PC-3 (cell line): ENCODE measurements around the gene TRPM2. TPM values are rescaled to one million over a fixed set of nuclear protein-coding genes. Genes with fewer than 3 reads are reported as not detected.

Experiments used
- ATAC-seq: fragments of 200-7000 bp; cut with Tn5 transposase; 2 replicates; pipeline ENCODE4 v1.9.1; 2020; ENCODE audit warnings: mild to moderate bottlenecking, moderate library complexity
- BruUV-seq: library from RNA; stranded (reverse); fragments of 400-500 nt; replicated peaks from 2 replicates; lab custom pipeline; 2021; lab: Mats Ljungman, UMichigan
- CTCF ChIA-PET: fragments of 300-600 bp; sonication (Branson Sonifier 250); formaldehyde crosslinking; loops from one replicate; lab custom pipeline; 2022; ENCODE audit warnings: antibody characterized with exemption; lab: Charles Lee
- POLR2A ChIA-PET: fragments of 300-600 bp; sonication (Branson Sonifier 250); formaldehyde crosslinking; loops from one replicate; lab custom pipeline; 2022; ENCODE audit warnings: antibody characterized with exemption; ENCODE audit not compliant: unreplicated experiment; lab: Charles Lee
- DNase-seq: peaks from one replicate; pipeline ENCODE4 v3.0.0-alpha.2; 2015
- H2AFZ ChIP-seq: fragments of 300-600 bp; sonication (generic); 2 replicates; pipeline ENCODE4 v1.6.0; 2016; ENCODE audit warnings: antibody characterized with exemption, low read length
- H3F3A ChIP-seq: fragments of 300-600 bp; sonication (generic); one replicate; pipeline ENCODE4 v1.6.0; 2017; ENCODE audit warnings: antibody characterized with exemption, low read length, control low read depth, mild to moderate bottlenecking; ENCODE audit not compliant: unreplicated experiment
- H3K27ac ChIP-seq: fragments of 300-600 bp; sonication (generic); 2 replicates; pipeline ENCODE4 v1.5.1; 2016; ENCODE audit warnings: mild to moderate bottlenecking, low read length
- H3K27me3 ChIP-seq: fragments of 300-600 bp; sonication (generic); 2 replicates; pipeline ENCODE4 v1.6.1; 2016; ENCODE audit warnings: low read length, mixed read lengths
- H3K36me3 ChIP-seq: fragments of 300-600 bp; sonication (generic); 2 replicates; pipeline ENCODE4 v1.6.1; 2016; ENCODE audit warnings: low read depth, mixed run types, low read length, mixed read lengths
- H3K4me1 ChIP-seq: fragments of 300-600 bp; sonication (generic); 2 replicates; pipeline ENCODE4 v1.5.1; 2016; ENCODE audit warnings: low read length; ENCODE audit not compliant: insufficient read depth
- H3K4me2 ChIP-seq: fragments of 300-600 bp; sonication (generic); 2 replicates; pipeline ENCODE4 v1.6.0; 2016; ENCODE audit warnings: low read length
- H3K4me3 ChIP-seq: fragments of 300-600 bp; sonication (generic); 2 replicates; pipeline ENCODE4 v1.5.1; 2016; ENCODE audit warnings: mild to moderate bottlenecking, low read length, mixed read lengths
- H3K79me2 ChIP-seq: fragments of 300-600 bp; sonication (generic); 2 replicates; pipeline ENCODE4 v1.6.1; 2017; ENCODE audit warnings: low read length, mixed read lengths
- H3K9ac ChIP-seq: fragments of 300-600 bp; sonication (generic); 2 replicates; pipeline ENCODE4 v1.6.0; 2016; ENCODE audit warnings: mild to moderate bottlenecking, low read length
- H3K9me2 ChIP-seq: fragments of 300-600 bp; sonication (generic); replicated peaks from 2 replicates; pipeline ENCODE4 v1.6.1; 2016; ENCODE audit warnings: mixed run types, low read length, mixed read lengths
- H3K9me3 ChIP-seq: fragments of 300-600 bp; sonication (generic); 2 replicates; pipeline ENCODE4 v1.6.1; 2016; ENCODE audit warnings: low read length, mixed read lengths
- H4K20me1 ChIP-seq: fragments of 300-600 bp; sonication (generic); 2 replicates; pipeline ENCODE4 v1.6.1; 2016; ENCODE audit warnings: low read length, mixed read lengths
- EZH2 ChIP-seq: fragments of 300-600 bp; sonication (generic); IDR thresholded peaks from one replicate; pipeline ENCODE4 v1.6.1; 2017; ENCODE audit warnings: antibody characterized with exemption, mild to moderate bottlenecking, low read length; ENCODE audit not compliant: unreplicated experiment
- EZH2phosphoT487 ChIP-seq: fragments of 300-600 bp; sonication (generic); IDR thresholded peaks from 2 replicates; pipeline ENCODE4 v1.6.1; 2018; ENCODE audit warnings: mild to moderate bottlenecking, antibody characterized with exemption, low read length, borderline replicate concordance
- intact Hi-C: fragments of 100-400 bp; cut with micrococcal nuclease; formaldehyde crosslinking; loops from 2 replicates; pipeline ENCODE4 v1.9.0; 2023
- total RNA-seq: library from RNA; depleted of rRNA; stranded (reverse); fragments of >200 nt; gene quantifications from 2 replicates; pipeline ENCODE4 v1.2.3, GENCODE V29; 2014
- TF ChIP-seq, protein P1 (sequence below): fragments of 300-600 bp; sonication (generic); conservative IDR thresholded peaks from 2 replicates; pipeline ENCODE4 v1.5.1; 2017; ENCODE audit warnings: antibody characterized with exemption, low read depth, mild to moderate bottlenecking, low read length

The TRPM2 gene
- total RNA-seq, 1 experiment from 2014 or later: 50.0 TPM

DNA sequence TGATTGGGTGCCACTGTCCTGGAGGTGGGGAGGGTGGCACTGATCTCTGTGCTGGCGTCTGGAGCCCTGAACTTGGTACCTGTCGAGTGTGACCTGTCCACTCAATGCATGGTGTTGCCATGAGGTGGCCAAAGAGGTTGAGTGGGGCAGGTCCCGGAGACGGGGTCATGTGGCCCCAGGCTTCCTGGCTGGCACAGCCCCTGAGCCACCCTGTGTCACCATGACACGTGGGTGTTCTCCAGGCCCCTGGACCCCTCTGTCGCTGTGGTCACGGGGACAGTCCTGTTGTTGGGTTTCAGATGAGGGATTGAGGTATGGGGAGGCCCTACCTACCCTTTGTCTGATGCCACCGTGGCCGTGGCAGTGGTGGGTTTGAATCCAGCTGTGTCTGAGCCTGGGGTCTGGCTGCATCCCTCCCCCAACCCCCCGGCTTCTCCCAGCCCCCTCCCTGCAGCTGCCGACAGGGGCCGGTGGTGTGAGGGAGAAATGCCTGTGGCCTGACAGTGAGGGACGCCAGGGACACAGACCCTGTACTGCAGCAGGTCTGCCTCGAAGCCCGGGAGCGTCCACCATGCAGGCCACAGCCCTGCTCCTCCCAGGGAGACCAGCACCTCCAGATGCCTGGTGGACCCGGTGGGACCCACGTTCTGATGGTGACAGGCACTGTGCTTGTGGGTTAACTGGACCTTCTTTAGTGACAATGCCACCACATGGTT is 12.0 kb downstream of the TRPM2 start:
- Histone ChIP-seq H3K4me1 (peaks cover 5% of the 10 kb centered on the region), H3K4me2 (no peak overlapping the region), H3K9me2 (no peaks in the 10 kb centered on the region), H3K9ac (no peak overlapping the region), H3K27me3 (peaks cover 7% of the 10 kb centered on the region; the same call in 1 of the 2 replicates), H2AFZ (no peak overlapping the region), H4K20me1 (no peaks in the 10 kb centered on the region), H3K36me3 (no peaks in the 10 kb centered on the region), H3F3A (no peaks in the 10 kb centered on the region), H3K79me2 (no peaks in the 10 kb centered on the region), H3K4me3 (no peak overlapping the region), H3K27ac (no peak overlapping the region), H3K9me3 (0 out of 2 replicates have a peak, but pooled peaks cover 3% of the 10 kb centered on the region)
- DNase-seq: no peak
- TF ChIP-seq, protein P1, sequence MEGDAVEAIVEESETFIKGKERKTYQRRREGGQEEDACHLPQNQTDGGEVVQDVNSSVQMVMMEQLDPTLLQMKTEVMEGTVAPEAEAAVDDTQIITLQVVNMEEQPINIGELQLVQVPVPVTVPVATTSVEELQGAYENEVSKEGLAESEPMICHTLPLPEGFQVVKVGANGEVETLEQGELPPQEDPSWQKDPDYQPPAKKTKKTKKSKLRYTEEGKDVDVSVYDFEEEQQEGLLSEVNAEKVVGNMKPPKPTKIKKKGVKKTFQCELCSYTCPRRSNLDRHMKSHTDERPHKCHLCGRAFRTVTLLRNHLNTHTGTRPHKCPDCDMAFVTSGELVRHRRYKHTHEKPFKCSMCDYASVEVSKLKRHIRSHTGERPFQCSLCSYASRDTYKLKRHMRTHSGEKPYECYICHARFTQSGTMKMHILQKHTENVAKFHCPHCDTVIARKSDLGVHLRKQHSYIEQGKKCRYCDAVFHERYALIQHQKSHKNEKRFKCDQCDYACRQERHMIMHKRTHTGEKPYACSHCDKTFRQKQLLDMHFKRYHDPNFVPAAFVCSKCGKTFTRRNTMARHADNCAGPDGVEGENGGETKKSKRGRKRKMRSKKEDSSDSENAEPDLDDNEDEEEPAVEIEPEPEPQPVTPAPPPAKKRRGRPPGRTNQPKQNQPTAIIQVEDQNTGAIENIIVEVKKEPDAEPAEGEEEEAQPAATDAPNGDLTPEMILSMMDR: no peak
- no peak for TF ChIP-seq EZH2phosphoT487
- no peak for TF ChIP-seq EZH2
- intact Hi-C loops: no loop called here
- POLR2A ChIA-PET: no interaction called here
- no TSS peak for BruUV-seq
- CTCF ChIA-PET: no interaction called here
- no peak for ATAC-seq

DNA sequence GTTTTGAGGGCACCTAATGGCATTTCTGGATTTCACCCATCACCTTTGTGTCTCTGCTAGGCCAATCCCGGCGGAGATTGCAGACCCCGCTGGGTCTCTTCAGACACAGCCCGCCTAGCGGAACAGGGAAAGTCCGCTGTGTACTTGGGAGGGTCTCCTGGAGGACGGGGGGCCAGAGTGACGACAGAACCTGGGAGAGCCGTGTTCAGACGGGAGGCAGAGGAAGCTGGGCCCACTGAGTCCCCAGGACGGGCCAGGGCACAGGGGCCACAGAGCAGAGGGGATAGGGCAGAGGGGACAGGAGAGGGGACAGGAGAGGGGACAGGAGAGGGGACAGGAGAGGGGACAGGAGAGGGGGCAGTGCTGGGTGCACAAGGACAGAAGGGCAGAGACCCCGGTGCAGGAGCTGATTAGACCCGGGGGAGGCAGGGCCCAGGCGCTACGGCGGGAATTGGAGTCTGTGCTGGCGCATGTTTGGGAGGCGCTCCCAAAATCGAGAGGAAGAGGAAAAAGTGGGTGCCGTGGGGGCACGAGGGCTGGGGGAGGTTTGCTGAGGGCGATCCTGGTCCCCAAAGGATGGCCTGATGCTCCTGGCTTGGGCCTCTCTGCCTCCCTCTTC is 12.7 kb downstream of the TRPM2 start:
- intact Hi-C loops: no loop called here
- no peak overlapping the region for H3K27ac ChIP-seq
- no peak overlapping the region for H3K4me2 ChIP-seq
- ChIA-PET CTCF (no interaction called here), POLR2A (no interaction called here)
- no peak for TF ChIP-seq EZH2
- no peak for TF ChIP-seq EZH2phosphoT487
- TF ChIP-seq, protein P1: no peak
- H3K9me2 ChIP-seq: no peaks in the 10 kb centered on the region
- no peaks in the 10 kb centered on the region for H3K79me2 ChIP-seq
- ATAC-seq: no peak
- H3K9ac ChIP-seq: no peak overlapping the region
- no peaks in the 10 kb centered on the region for H4K20me1 ChIP-seq
- H3K4me3 ChIP-seq: no peak overlapping the region
- no TSS peak for BruUV-seq
- H3K4me1 ChIP-seq: peaks cover 10% of the 10 kb centered on the region
- no peak for DNase-seq
- no peaks in the 10 kb centered on the region for H3K36me3 ChIP-seq
- H3F3A ChIP-seq: no peaks in the 10 kb centered on the region
- H2AFZ ChIP-seq: no peak overlapping the region
- peaks cover 7% of the 10 kb centered on the region; the same call in 1 of the 2 replicates for H3K27me3 ChIP-seq
- 0 out of 2 replicates have a peak, but pooled peaks cover 3% of the 10 kb centered on the region for H3K9me3 ChIP-seq
